Measurements from ENCODE around the gene B4GALNT4. TPM values are rescaled to one million over a fixed set of nuclear protein-coding genes. Genes with fewer than 3 reads are reported as not detected.
A peak's percentile ranks its signal among the peaks of the same experiment; 100 is the strongest.
"Not testable (repeated sequence)": the region's sequence is repeated elsewhere in the genome, so short reads cannot be mapped to it uniquely, and the experiment has no call there.

The B4GALNT4 gene
- total RNA-seq, 1 experiment from 2014 or later: 1.4 TPM

DNA sequence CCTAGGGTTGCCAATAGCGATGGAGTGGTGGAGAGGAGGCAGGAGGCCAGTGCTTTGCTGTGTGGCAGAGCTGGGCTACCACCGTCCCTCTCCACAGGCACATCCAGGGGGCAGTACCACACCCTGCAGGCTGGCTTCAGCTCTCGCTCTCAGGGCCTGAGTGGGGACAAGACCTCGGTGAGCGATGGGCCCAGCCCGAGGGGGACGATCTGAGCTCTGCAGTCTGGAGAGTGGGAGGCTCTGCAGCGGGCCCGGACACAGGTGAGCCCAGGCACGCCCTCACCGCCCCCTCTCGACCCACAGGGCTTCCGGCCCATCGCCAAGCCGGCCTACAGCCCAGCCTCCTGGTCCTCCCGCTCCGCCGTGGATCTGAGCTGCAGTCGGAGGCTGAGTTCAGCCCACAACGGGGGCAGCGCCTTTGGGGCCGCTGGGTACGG lies 27.2 kb downstream of the B4GALNT4 start:
- in situ Hi-C loops (cut with HindIII; ENCODE audit: low pct_unique_long_range_greater_than_20kb, low sequenced_read_pairs): no loop called here
- DNase-seq (ENCODE audit: low read depth, low spot score): no peak

DNA sequence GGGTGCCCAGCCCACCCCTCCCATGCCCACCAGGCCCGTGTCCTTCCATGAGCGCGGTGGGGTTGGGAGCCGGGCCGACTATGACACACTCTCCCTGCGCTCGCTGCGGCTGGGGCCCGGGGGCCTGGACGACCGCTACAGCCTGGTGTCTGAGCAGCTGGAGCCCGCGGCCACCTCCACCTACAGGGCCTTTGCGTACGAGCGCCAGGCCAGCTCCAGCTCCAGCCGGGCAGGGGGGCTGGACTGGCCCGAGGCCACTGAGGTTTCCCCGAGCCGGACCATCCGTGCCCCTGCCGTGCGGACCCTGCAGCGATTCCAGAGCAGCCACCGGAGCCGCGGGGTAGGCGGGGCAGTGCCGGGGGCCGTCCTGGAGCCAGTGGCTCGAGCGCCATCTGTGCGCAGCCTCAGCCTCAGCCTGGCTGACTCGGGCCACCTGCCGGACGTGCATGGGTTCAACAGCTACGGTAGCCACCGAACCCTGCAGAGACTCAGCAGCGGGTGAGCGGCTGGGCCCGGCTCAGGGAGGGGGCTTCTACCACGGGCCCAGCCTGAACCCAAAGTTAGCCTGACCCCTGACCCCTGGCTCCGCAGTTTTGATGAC lies 27.7 kb downstream of the B4GALNT4 start:
- DNase-seq (ENCODE audit: low read depth, low spot score): peak; percentile 44
- in situ Hi-C loops (cut with HindIII; ENCODE audit: low pct_unique_long_range_greater_than_20kb, low sequenced_read_pairs): no loop called here

GRCh38 chr11:398826-399225 lies 29.5 kb downstream of the B4GALNT4 start:
- no peak for DNase-seq (ENCODE audit: low read depth, low spot score)
- in situ Hi-C loops (cut with HindIII; ENCODE audit: low pct_unique_long_range_greater_than_20kb, low sequenced_read_pairs): no loop called here

- DNase-seq (ENCODE audit: low read depth, low spot score): no peak
- in situ Hi-C loops (cut with HindIII; ENCODE audit: low pct_unique_long_range_greater_than_20kb, low sequenced_read_pairs): no loop called here
Observed at GRCh38 chr11:399731-400211, 30.5 kb downstream of the B4GALNT4 start.

GRCh38 chr11:400241-400689 lies 31.0 kb downstream of the B4GALNT4 start:
- in situ Hi-C loops (cut with HindIII; ENCODE audit: low pct_unique_long_range_greater_than_20kb, low sequenced_read_pairs): no loop called here
- no peak for DNase-seq (ENCODE audit: low read depth, low spot score)

GRCh38 chr11:401196-401595 lies 31.9 kb downstream of the B4GALNT4 start:
- in situ Hi-C loops (cut with HindIII; ENCODE audit: low pct_unique_long_range_greater_than_20kb, low sequenced_read_pairs); DNase-seq (ENCODE audit: low read depth, low spot score): not testable (repeated sequence)

DNA sequence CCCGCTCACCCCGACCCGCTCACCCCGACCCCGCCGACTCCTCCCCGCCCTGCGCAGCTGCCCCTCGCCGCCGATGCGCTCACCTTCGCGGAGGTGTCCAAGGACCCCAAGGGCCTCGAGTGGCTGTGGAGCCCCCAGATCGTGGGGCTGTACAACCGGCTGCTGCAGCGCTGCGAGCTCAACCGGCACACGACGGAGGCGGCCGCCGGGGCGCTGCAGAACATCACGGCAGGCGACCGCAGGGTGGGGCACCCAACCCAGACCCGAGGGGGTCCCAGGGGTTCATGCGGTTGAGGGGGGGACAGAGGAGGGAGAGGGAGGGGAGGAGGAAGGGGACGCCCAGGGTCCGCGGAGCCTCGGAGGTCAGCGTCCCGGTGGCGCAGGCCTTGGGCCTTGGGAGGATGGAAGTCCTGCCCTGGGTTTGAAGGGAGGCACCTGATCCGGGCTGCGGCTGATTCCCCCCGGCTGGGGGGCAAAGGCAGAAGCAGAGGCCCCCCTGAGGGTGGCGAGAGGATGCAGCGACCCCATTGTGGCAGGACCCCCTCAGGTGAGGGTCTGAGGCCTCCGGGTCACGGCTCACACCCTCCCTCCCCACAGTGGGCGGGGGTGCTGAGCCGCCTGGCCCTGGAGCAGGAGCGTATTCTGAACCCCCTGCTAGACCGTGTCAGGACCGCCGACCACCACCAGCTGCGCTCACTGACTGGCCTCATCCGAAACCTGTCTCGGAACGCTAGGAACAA lies 33.9 kb downstream of the B4GALNT4 start:
- in situ Hi-C loops (cut with HindIII; ENCODE audit: low pct_unique_long_range_greater_than_20kb, low sequenced_read_pairs): no loop called here
- no peak for DNase-seq (ENCODE audit: low read depth, low spot score)

DNA sequence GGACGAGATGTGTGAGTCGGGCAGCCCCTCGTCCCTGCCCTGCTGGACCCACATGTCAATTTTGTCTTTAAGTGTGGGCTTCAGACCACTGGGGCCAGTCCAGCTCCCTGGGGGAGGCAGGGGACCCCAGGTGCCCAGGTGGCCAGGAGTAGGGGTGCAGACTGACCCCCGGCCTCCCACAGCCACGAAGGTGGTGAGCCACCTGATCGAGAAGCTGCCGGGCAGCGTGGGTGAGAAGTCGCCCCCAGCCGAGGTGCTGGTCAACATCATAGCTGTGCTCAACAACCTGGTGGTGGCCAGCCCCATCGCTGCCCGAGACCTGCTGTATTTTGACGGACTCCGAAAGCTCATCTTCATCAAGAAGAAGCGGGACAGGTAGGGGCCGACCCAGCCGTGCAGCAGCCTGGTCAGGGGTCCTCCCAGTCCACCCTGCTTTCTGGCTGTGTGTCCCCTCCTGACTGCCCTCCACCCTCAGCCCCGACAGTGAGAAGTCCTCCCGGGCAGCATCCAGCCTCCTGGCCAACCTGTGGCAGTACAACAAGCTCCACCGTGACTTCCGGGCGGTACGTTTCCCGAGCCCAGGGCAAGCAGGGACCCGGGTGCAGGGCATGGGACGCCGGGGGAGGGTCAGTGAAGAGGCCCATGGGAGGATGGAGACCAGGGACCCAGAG lies 34.6 kb downstream of the B4GALNT4 start:
- in situ Hi-C loops (cut with HindIII; ENCODE audit: low pct_unique_long_range_greater_than_20kb, low sequenced_read_pairs): no loop called here
- no peak for DNase-seq (ENCODE audit: low read depth, low spot score)

DNA sequence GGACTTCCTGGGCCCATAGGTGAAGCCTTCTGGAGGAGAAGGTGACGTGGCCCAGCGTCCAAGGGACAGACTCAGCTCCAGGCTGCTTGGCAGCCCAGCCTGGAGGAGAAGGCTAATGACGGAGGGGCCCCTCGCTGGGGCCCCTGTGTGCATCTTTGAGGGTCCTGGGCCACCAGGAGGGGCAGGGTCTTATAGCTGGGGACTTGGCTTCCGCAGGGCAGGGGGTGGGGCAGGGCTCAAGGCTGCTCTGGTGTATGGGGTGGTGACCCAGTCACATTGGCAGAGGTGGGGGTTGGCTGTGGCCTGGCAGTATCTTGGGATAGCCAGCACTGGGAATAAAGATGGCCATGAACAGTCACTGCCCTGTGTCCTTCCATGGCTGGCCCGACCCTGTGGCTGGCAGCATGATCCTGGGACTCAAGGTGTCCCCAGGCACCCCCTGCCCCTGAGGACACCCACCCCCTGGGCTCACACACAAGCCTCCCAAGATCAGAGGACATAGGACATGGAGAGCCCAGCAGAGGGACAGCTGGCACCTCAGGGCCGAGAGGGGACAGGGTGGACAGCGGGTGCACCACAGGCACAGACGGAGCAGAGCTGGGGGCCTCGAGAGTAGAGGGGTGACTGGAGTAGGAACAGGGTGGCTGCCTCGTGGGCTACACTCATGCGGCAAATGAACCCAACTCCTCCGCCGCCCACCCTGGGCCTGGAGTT lies 35.4 kb downstream of the B4GALNT4 start:
- DNase-seq (ENCODE audit: low read depth, low spot score): no peak
- in situ Hi-C loops (cut with HindIII; ENCODE audit: low pct_unique_long_range_greater_than_20kb, low sequenced_read_pairs): no loop called here

- in situ Hi-C loops (cut with HindIII; ENCODE audit: low pct_unique_long_range_greater_than_20kb, low sequenced_read_pairs): no loop called here
- DNase-seq (ENCODE audit: low read depth, low spot score): no peak
Observed at GRCh38 chr11:405323-405953, 36.1 kb downstream of the B4GALNT4 start.

DNA sequence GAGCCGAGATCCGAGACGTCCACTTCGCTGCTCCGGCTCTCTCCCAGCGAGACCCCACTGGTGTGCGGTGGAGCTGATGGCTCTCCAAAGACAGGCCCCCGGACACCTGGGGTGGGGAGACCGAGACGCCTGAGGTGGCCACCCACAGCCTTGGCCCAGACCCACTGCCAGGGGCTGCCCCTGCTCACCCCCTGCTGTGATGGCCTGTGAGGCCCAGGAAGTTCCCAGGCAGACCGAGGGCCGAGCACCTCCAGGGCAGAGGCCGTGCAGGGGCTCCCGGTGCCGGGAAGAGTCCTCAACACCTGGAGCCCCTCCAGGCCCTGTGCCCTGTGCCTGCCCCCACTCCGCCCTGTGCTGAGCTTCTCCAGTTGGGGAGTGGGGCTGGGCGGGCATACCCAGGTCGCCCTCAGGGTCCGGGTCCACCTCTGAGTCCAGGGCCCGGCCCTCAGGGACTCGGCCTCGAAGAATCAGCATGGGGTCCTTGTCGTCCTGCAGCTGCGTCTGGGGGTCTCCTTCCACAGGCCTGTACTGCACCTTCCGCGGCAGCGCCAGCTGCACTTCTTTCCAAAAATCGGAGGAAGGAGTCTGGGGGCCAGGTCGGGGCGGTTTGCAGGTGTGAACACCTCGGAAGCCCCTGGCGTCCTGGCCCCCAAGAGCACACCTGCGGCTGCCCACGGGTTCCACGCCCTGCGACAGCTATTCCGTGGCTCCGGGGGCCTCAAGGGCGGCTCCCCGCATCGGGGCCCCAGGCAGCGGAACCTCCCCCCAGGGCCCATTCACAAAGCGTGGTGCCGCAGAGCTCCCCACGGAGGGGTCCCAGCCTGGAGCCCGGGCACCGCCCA lies 36.9 kb downstream of the B4GALNT4 start:
- in situ Hi-C loops (cut with HindIII; ENCODE audit: low pct_unique_long_range_greater_than_20kb, low sequenced_read_pairs): no loop called here
- no peak for DNase-seq (ENCODE audit: low read depth, low spot score)

- peak; percentile 62 for DNase-seq (ENCODE audit: low read depth, low spot score)
Observed at GRCh38 chr11:406796-407650, 37.7 kb downstream of the B4GALNT4 start.

DNA sequence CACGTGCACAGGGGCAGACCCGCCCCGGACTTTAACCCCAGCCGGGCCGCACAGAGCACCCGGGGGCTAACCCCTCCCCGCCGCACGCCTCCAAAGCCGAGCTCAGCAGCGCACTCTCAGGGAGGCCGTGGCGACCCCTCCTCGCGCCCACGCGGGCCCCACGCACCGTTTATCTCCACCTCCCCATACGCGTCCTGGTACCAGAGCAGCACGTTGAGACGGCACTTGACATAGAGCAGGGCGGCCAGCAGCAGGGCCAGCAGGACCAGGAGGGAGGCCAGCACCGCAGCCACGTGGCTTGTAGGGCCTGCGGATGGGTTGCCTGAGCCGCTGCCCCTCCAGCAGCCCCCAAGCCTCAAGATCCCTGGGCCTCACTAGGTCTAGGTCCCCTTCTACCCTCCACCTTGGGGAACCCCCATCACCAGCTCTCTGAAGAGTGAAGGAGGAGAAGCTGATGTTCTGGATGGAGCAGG lies 38.4 kb downstream of the B4GALNT4 start:
- DNase-seq (ENCODE audit: low read depth, low spot score): no peak
- in situ Hi-C loops (cut with HindIII; ENCODE audit: low pct_unique_long_range_greater_than_20kb, low sequenced_read_pairs): no loop called here

More at GRCh38 chr11:406796-407650, 37.7 kb downstream of the B4GALNT4 start:
- in situ Hi-C loops (cut with HindIII; ENCODE audit: low pct_unique_long_range_greater_than_20kb, low sequenced_read_pairs): no loop called here

DNA sequence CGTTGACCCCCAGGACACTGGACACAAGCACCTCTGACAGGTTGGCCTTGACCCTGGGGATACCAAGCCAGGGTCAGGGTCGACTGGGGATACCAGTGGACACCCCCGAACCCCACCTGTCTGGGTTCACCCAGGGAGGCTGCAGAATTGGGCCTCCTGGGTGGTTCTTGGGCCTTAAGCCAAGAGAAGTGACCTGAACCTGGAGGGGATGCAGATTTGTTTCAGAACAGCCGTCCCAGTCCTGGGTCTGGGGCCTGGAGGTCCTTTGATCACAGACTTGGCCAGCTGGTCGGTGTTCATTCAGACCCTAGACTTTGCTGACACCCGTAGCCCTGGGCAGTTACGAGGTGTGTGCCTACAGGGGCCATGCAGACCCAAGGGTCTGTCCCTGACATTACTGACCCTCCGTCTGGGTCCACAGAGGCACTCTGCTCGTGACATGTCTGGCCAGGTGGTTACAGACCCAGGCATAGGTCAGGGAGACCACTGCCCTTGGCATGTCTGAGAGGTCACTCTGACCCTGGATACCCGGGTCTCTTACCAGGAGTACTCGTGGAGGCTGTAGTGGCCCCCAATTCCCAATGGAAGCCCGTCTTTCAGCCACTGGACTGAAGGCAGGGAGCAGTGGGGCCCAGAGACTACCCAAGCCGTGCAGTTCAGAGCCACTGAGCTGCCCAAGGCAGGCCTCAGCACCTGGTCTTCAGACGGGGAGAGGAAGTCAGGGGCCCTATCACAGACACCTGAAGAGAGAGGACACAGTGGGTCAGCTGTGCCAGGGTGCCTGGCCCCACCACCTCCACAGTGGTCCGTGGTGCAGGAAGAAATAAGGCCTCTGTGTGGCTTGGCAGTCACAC lies 39.1 kb downstream of the B4GALNT4 start:
- in situ Hi-C loops (cut with HindIII; ENCODE audit: low pct_unique_long_range_greater_than_20kb, low sequenced_read_pairs): no loop called here
- no peak for DNase-seq (ENCODE audit: low read depth, low spot score)

DNA sequence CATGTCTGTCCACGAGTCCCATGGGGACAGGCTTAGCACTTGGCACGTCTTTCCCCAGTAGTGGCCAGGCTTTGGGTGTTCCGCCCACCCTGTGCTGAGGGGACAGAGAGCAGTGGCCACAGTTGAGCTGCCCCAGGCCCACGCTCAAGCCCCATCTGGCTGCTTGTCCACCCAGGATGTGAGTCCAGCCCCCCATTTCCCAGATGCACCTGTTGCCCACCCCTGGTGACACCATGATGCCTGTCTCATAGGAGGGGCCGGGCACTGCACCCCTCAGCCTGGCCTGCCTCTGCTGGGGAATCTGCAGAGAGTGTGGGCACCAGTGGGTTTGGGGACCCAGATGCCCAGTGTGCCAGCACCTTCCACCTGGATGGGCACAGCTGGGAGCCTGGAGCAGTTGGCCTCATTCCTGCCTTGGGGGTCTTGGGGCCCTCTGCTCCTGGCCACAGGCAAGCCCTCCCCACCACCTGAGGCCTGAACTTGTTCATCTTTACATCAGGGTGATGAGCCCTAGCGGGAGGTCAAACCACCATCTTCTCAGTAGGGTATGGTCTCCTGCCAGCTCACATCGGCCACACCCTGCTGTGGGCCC lies 39.8 kb downstream of the B4GALNT4 start:
- DNase-seq (ENCODE audit: low read depth, low spot score): no peak
- in situ Hi-C loops (cut with HindIII; ENCODE audit: low pct_unique_long_range_greater_than_20kb, low sequenced_read_pairs): no loop called here
